HL-60 (cell line): ENCODE data around the gene TNNT1.

ENCODE experiments used
- POLR2AphosphoS5 ChIP-seq: IDR thresholded peaks from 2 replicates; pipeline ENCODE4 v1.6.1; 2012; ENCODE audit warnings: low read depth
- TF ChIP-seq, protein P1 (sequence below): IDR thresholded peaks from one replicate; pipeline ENCODE4 v1.5.1; 2011; ENCODE audit warnings: low read length, control low read depth, inconsistent platforms; ENCODE audit not compliant: insufficient read depth
- TF ChIP-seq, protein P2 (sequence below): IDR thresholded peaks from 2 replicates; pipeline ENCODE4 v1.6.1; 2012; ENCODE audit warnings: low read depth; ENCODE audit not compliant: insufficient replicate concordance

DNA sequence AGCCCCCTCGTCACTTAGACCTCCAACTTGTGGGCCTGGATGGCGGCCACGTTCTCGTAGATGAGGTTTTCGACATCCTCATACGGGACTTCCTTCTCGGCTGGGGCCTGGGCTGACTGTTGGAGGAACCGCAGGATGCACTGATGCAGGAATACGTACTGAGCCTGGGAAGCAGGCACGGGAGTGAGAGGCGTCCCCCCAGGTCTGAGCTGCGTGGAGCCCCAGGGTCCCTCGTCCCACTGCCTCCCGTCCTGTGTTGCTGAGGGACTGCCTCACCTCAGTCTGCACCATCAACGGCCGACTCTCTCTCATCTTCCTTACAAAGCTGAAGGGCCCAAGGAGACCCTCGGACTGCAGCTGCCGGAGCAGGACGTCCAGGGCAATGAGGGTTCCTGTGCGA is 32.7 kb upstream of the TNNT1 start:
- TF ChIP-seq, protein P1, sequence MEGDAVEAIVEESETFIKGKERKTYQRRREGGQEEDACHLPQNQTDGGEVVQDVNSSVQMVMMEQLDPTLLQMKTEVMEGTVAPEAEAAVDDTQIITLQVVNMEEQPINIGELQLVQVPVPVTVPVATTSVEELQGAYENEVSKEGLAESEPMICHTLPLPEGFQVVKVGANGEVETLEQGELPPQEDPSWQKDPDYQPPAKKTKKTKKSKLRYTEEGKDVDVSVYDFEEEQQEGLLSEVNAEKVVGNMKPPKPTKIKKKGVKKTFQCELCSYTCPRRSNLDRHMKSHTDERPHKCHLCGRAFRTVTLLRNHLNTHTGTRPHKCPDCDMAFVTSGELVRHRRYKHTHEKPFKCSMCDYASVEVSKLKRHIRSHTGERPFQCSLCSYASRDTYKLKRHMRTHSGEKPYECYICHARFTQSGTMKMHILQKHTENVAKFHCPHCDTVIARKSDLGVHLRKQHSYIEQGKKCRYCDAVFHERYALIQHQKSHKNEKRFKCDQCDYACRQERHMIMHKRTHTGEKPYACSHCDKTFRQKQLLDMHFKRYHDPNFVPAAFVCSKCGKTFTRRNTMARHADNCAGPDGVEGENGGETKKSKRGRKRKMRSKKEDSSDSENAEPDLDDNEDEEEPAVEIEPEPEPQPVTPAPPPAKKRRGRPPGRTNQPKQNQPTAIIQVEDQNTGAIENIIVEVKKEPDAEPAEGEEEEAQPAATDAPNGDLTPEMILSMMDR, result no peak
- TF ChIP-seq, protein P2, sequence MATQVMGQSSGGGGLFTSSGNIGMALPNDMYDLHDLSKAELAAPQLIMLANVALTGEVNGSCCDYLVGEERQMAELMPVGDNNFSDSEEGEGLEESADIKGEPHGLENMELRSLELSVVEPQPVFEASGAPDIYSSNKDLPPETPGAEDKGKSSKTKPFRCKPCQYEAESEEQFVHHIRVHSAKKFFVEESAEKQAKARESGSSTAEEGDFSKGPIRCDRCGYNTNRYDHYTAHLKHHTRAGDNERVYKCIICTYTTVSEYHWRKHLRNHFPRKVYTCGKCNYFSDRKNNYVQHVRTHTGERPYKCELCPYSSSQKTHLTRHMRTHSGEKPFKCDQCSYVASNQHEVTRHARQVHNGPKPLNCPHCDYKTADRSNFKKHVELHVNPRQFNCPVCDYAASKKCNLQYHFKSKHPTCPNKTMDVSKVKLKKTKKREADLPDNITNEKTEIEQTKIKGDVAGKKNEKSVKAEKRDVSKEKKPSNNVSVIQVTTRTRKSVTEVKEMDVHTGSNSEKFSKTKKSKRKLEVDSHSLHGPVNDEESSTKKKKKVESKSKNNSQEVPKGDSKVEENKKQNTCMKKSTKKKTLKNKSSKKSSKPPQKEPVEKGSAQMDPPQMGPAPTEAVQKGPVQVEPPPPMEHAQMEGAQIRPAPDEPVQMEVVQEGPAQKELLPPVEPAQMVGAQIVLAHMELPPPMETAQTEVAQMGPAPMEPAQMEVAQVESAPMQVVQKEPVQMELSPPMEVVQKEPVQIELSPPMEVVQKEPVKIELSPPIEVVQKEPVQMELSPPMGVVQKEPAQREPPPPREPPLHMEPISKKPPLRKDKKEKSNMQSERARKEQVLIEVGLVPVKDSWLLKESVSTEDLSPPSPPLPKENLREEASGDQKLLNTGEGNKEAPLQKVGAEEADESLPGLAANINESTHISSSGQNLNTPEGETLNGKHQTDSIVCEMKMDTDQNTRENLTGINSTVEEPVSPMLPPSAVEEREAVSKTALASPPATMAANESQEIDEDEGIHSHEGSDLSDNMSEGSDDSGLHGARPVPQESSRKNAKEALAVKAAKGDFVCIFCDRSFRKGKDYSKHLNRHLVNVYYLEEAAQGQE, result no peak
- no peak for TF ChIP-seq POLR2AphosphoS5
